GM20431 (cell line): ENCODE measurements around the gene COL6A1.

Source experiments
- in situ Hi-C: fragments of 300-500 bp; cut with MseI, MboI; formaldehyde crosslinking; loops from one replicate; pipeline ENCODE4 v1.15.0; 2020; ENCODE audit warnings: low sequenced_read_pairs; ENCODE audit not compliant: unreplicated experiment

COL6A1 gene

DNA sequence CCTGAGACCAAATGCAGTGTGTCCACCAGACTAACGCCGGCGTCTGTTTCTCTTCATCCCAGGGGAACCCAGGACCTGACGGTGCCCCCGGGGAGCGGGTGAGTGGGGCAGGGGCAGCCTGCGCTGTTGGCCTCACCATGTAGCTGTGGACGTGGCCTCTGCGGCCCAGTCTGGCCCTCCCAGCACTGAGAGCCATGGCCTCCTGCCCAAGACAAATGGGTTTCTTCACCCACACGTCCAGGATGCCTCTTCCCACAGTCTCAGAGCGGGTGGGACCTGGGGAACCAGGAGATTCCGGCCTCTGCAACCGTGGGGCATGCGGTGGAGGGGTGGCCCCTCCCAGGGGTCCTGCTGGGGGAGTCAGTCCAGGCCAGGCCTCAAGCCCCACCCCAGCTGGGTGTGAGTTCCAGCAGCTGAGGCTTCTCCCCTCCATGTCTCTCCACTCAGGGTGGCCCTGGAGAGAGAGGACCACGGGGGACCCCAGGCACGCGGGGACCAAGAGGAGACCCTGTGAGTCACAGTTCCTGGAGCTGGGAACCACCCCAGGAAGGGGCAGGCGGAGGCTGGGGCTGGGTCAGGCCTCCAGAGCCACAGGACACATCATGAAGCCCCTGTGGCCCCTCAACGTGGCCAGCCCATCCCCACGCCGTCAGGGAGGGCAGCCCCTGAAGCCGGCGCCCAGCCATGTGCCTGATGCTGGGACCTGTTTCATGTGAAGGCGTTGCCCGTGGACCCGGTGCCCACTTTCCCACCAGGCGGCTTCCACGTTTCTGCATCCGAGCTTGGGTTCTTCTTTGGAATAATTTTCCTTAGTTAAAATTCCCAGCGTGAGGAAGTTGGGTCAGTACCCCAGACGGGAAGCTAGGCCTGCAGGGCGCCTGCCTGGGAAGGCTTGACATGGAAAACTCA, 11.0 kb downstream of the COL6A1 start:
- in situ Hi-C loops = no loop called here

- in situ Hi-C loops = no loop called here
Measured at GRCh38 chr21:45993210-45994085, 11.9 kb downstream of the COL6A1 start.

- in situ Hi-C loops = no loop called here
Measured at GRCh38 chr21:45994086-45994661, 12.6 kb downstream of the COL6A1 start.

DNA sequence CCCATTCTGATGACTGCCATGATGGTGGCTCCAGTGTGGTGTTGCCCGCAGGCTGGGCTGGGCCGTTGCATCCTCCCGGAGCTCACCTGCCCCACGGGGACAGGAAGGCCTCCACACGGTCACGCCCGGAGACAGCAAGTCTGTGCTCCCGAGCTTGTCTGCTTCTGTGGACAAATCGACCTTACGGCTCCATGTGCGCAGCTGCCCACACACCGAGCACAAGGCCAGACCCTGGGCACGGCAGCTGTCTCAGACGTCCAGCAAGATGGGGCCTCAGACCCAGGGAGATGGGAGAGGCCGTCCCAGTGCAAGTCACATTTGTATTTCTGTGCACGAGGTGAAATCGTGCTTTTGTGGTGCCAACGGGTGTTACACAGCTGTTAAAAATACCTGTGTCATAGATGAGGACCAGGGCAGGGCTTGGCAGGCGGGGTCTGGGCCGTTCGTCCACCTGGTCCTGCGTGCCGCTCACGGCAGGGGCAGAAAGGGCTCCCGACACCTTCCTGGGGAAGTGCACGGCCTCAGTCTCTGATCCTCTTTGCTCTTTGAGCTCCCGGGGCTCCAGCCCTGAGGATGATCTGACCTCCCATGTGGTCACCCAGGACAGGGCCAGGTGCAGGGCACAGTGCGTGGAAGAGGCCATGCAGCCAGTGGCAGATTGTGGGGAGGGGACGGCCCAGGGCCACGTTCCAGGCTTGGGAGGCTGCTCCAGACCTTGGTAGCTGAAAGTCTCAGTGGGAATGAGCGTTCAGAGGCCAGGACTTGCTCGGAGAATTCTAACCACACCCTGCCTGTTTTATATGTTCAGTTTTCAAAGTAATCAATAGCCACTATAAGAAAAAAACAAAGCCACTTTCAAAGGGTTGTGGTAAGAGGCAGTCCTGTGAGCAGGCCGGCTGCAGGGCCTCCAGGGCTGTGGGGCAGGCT, 13.5 kb downstream of the COL6A1 start:
- in situ Hi-C loops = no loop called here

- in situ Hi-C loops = no loop called here
Measured at GRCh38 chr21:45995686-45996179, 14.2 kb downstream of the COL6A1 start.

DNA sequence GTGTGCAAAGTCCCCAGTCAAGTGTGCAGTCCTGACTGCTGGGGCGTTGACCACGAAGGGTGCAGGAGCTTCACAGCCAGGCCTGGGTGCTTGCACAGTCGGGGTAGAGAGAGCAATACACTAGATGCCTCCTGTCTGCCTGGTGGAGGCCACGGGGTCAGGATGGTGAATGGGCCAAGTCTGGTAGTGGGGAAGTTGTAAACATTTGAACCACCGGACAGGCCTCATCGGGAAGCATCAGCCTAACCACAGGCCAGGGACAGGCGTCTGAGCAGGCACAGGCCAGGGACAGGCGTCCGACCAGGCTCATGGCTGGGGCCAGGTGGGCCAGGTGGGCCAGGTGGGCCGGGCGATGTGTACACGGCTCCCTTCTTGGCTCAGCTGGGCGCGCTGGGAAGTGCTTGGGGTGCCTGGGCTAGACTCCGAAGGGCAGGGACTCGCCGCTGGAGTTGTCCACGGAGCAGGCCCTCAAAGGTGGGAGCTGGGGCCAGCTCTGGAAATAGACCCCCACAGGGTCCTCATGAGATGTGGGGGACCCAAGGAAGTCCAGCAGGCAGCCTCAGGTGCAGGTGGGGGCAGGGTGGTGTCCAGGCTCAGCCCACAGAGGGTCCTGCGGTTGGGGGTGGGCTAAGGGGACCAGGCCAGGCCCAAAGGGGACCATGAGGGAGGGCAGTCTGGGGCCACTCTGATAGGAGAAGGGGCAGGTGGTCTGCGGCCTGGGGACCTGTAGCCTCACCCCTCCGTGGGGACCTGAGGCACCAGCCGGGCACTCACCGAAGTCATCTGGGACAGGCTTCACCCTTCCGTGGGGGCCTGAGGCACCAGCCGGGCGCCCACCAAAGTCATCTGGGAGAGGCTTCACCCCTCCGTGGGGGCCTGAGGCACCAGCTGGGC, 15.0 kb downstream of the COL6A1 start:
- in situ Hi-C loops = no loop called here

- in situ Hi-C loops = no loop called here
Measured at GRCh38 chr21:45997205-45997494, 15.6 kb downstream of the COL6A1 start.

GRCh38 chr21:45997495-45998275, 16.1 kb downstream of the COL6A1 start:
- in situ Hi-C loops = no loop called here

DNA sequence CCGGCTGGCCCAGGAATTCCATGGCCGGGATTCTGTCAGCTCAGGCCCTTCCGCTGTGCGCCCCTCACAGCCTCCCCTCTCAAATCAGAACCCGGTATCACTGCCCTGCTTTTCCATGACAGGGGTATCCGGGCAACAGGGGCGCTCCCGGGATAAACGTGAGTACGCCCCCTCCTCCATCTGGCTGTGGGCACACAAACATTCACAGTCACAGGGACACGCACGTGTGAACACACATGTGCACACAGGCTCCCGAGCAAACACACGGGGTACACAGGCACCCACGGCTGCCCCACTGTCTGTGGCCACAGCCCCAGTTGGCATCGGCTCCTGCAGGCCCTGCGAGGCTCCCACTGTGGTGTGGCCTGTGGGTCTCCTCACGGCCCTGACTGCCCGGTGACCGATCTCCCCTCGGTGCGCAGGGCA, 16.7 kb downstream of the COL6A1 start:
- in situ Hi-C loops = no loop called here

DNA sequence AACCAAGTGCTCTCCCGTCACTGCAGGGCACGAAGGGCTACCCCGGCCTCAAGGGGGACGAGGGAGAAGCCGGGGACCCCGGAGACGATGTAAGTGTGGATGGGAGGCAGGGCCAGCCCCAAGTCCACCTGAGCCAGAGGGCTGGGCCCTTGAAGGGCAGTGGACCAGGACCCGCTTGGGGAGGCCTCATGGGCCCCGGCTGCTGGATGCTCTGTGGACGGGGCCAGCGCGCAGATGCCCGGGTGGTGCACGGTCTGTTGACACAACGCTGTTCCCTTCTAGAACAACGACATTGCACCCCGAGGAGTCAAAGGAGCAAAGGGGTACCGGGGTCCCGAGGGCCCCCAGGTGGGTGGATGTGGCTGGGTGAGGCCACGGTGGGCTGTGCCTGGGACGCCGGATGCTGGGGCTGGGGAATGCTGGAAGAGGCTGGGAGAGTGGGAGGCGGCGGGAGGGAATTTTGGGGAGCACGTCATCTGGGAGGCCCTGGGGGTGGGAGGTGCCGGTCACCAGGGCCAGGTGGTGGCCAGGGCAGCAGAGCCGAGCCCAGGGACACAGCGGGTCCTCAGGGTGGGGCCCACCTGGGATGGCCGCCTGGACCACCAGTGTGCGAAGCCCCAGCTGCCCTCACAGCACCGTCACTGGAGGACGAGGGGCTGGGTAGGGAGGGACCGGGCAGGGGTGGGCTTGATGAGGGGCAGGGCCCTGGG, 17.5 kb downstream of the COL6A1 start:
- in situ Hi-C loops = no loop called here

DNA sequence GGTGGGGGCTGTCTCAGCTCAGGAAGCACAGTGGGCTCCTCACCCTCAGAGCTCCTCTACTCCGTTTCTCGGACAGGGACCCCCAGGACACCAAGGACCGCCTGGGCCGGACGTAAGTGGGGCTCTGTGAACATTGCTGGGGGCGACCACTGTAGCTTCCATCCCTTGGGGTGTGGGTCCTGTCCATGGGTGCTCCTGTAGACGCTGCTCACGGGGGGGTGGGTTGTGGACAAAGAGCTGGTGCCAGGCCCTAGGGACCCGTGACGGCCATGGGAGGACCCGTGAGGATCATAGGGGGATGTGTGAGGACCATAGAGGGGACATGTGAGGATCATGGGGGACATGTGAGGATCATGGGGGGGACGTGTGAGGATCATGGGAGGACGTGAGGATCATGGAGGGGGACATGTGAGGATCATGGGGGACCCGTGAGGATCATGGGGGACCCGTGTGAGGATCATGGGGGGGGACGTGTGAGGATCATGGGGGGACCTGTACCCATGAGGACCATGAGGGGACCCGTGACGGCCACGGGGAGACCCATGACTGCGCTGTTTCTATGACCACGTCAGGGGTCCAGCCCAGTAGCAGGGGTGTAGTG, 18.1 kb downstream of the COL6A1 start:
- in situ Hi-C loops = no loop called here

- in situ Hi-C loops = no loop called here
Measured at GRCh38 chr21:46000182-46000730, 18.7 kb downstream of the COL6A1 start.

GRCh38 chr21:46000731-46001641, 19.4 kb downstream of the COL6A1 start:
- in situ Hi-C loops = no loop called here

DNA sequence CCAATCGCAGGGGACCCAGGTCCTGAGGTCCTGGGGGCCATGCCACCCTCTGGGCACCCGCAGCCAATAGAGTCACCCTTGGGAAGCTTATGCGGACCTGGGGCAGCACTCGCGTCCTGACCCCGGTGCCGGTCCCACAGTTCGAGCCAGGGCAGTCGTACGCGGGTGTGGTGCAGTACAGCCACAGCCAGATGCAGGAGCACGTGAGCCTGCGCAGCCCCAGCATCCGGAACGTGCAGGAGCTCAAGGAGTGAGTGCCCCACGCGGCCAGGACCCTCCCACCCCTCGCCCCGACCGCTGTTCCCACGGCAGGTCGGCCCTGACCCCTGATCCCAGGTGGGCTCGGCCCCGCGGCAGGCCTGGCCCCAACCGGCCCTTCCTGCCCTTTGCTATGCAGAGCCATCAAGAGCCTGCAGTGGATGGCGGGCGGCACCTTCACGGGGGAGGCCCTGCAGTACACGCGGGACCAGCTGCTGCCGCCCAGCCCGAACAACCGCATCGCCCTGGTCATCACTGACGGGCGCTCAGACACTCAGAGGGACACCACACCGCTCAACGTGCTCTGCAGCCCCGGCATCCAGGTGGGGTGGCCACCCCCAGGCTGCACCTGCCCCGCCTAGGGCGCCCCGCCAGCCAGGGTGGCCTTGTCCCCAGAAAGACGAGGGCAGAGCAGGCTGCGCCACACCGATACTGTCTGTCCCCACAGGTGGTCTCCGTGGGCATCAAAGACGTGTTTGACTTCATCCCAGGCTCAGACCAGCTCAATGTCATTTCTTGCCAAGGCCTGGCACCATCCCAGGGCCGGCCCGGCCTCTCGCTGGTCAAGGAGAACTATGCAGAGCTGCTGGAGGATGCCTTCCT, 20.5 kb downstream of the COL6A1 start:
- in situ Hi-C loops = no loop called here
